ENCODE results near the gene DPYSL5.

DPYSL5 gene

DNA sequence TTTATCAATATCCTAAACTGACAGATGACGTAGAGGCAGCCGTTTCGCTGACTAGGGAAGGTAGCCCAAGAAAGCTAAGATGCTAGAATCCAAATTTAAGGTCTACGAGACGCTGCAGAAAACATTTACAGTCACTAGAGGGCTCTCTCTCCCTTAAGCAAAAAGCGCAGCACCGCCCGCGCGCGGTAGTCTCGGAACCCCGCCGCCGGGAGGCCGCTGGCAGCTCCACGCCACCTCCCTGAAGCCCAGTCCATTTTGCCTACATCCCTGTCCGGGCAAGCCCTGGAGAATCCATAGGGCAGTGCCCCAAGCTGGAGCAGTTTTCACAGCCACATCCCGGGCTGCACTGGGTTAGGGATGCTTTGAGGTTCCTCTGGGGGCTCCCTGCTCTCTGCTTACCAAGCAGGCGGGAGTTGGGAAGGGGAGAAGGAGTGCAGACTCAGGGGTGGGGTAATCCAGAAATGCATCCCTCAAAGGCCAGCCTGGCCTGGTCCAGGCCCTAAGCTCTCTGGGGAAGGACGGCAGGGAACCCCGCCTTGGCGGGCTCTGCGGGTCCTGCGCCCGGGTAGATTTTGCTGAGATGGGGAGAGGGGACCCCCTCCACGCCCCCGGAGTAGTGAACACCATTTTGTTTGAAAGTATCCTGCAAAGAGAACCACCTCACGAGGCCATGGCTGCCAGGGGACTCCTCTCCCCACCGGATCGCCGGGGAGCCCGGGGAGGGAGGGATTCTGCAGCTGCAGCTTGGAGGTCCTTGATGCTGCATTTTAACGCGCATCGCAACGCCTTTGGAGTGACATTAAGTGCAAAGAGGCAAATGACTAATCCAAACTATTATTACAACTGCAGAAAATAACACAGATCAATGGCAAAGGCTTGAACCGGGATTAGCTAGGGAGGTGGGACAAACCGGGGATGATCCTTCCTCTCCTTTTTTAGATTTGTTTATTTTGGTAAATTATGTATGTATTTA, 1.3 kb upstream of the DPYSL5 start:
- peak; percentile 69 for DNase-seq

DNA sequence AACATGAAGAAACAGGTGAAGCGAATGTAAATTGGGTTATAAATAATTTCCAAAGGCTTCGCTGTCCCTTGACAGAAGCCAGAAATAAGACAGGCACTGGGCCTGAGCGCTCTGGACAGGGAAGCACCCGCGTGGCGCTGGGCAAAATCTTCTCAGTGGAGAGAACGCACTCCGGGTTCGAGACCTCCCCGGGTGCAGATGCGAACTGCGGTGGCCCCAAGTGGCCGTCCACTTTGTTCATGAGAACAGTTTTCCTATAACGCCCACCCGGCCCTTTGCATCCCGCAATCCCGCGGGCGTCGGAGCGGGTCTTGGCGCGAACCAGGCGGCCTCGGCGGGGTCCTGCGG, 651 bp upstream of the DPYSL5 start:
- DNase-seq, result no peak

DNA sequence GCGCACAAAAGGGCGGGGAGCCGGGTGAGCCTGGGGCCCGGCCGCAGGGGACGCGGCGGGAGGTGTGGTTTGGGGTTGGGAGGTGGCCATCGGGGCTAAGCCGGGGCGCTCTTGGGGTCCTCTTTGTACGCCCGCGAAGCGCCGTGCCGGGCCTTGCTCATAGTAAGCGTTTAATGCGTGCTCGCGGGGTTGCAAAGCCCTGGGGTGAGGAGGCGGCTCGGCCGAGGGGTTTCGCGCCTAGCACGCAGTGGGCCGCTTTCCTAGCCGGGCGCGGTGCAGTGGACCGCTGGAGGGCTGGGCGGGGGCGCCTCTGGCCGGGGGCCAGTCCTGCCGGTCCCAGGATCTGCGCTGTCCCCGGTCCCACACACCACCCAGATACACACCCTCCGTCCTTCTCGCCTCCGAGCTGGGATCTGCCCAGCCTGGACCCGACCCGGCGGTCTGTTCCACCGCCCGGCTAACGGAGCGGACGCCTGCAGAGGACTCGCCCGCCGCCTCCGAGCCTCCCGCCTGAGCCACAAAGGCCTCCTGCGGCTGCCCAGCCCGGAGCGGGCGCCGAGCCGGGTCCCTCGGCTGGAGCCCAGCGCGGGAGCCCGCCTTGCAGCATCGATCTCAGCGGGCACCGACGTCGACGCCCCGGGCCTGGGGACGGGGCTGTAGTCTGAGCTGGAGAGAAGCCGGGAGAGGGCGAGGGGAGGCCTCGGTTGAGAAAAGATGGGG, 564 bp downstream of the DPYSL5 start:
- no peak for DNase-seq

DNA sequence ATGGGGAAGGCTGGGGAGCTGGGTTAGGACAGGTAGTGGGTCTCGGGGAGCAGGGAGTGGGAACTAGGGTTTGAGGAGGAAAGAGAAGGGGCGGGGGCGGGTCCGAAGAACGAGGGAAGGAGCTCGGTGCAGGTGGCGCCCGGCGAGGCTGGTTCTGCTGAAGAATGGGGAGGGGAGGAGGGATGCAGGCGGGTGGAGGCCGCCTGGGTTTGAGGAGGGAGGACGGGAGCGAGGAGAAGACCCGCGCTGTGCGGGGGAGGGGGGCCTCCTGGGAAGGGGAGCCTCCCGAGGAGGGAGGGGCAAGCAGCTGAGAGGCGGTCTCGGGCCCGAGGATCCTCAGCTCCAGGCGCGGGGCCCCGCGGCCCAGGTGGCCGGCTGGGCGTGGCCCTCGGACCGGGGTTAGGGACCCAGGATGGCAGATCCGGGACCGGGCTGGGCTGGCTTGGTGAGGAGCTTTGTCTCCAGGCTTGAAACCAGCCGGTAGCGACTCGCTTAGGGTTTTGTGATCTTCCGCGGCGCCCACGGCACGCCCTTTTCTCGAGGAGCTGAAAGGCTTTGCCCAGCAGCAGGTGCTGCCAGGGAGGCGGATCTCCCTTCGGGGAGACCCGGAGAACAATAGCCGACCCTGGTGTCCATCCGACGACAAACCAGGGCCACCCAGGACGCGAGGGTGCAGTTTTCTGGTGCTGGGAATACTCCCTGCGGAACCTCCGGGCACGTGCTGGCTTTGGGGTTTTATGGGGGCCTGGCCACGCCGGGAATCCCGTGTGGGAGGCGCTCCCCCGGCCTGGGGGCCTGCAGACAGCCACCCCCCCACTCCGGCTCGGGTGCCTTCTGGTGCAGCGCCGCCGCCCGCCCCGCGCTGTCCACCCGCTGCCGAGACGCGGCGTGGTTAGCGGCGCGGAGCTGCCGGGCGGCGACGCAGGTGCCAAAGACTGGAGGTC, 1.4 kb downstream of the DPYSL5 start:
- peak; percentile 48 for DNase-seq

DNA sequence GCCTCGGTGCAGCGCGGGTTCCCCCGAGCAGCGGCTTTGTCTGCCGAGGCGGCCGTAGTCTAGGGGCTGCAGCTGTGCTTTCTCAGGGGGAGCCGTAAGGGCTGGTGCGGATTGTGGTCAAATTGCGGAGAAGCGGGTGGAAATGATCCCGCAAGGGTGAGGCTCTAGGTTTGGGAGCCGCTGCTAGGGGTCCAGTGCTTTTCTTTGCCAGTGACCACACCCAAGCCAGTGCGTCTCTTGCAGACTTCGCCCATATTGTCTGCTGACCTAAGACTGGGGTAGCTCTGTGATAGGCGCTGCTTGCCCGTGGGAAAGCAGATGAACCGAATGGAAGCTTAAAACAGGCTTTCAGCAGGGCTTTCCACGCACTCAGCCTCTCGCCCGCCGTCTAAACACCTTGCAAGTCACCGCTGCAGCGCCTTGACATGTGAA, 2.1 kb downstream of the DPYSL5 start:
- DNase-seq, result no peak

DNA sequence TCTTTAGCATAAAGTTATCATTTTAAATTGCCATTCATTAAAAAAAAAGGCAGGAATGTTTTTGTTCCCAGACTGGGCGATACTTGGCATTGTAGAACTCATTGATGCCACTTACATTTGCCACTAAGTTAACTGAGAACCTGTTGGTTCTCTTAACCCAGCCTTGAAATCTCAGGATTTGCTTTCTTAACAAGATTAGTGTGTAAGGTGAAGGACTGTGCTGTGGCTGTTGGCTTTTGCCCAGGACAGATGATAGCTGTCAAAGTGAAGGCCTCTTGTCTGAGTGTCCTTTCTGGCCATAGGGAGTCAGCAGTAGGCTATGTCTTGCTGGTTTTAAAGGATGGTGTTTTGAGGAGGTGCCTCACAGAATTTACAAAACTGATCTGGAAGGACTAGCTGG, 2.6 kb downstream of the DPYSL5 start:
- no peak for DNase-seq

DNA sequence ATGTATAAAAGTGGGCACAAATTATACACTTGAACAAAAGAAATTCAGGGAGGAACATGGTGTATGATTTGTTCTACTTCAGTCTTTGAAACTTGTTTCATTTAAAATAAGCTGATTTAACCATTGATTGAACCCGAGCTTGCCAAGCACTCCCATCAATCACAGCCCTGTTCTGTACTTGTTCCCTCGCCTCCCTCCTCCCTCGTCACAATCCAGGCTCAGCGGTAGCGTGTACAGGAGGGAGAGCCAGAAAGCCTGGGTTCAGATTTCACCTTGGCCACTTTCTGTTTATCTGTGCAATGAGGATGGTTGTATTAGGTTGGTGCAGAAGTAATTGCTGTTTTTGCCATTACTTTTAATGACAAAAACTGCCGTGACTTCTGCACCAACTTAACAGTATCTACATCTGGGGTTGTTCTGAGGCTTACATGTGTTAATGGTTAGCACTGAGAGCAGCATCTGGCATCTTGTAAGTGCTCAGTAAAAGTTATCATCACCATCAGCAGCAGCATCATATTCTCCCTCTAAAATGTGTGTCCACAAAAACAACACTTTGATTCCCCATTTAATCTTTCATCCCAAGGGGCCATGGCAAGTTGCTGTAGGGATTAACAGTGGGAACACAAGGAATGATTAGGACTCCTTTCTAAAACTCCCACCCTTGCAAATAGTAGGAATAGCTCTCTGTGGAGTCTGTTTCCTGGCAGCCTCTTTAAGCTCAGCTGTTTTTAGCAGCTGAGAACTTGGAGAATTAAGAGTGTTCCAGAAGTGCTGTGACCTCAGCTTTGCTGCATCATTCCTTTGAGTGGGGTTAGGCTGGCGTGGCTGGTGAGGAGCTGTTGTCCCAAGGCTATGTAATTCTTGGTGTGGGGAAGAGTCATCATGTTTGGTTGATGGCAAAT, 4.7 kb downstream of the DPYSL5 start:
- no peak for DNase-seq

DNA sequence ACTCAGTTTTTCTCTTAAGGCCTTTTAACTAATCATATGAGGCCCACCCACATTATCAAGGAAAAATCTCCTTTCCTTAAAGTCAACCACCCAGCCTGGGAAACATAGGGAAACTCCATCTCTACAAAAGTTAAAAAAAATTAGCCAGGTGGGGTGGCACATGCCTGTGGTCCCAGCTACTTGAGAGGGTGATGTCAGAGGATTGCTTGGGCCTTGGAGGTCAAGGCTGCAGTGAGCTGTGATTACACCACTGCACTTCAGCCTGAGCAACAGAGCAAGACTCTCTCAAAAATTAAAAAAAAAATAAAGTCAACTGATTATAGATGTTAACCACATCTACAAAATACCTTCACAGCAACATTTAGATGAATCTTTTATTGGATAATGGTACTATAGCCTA, 5.8 kb downstream of the DPYSL5 start:
- no peak for DNase-seq

DNA sequence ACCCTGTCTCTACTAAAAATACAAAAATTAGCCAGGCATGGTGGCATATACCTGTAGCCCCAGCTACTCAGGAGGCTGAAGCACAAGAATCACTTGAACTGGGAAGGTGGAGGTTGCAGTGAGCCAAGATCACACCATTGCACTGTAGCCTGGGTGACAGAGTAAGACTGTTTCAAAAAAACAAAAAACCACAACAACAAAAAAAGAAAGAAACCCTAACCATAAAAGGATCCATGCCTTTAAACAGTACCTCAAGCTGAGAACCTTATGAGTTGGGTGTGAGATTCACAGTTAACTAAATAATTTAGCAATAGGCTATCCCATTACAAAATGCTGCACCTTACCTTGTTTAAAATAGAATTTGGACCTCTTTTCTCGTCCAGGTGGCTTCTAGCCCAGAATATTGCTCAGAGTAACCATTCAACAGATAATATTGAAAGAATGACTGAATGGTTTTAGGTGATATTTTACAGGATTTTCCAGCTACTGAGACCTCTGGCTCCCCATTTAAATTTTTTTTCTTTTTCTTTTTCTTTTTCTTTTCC, 6.4 kb downstream of the DPYSL5 start:
- no peak for DNase-seq

DNA sequence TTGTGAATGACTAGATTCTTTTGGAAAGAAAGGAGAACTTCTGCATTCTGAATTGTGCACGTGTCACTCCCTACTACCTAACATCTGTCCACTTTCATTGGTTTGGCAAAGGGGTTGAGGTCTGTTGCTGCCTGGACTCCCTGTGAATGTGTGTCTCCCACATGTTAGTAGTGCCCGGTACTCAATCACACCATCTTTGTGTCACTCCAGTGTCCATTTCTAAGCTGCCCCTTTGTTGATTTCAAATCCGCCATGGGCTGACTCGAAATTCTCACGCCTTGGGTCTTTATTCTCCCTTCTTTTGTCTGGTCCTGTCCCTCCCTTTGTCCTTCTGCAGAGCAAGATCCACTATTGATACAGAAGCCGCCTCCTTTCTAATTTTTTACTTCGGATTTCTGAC, 7.5 kb downstream of the DPYSL5 start:
- no peak for DNase-seq

DNA sequence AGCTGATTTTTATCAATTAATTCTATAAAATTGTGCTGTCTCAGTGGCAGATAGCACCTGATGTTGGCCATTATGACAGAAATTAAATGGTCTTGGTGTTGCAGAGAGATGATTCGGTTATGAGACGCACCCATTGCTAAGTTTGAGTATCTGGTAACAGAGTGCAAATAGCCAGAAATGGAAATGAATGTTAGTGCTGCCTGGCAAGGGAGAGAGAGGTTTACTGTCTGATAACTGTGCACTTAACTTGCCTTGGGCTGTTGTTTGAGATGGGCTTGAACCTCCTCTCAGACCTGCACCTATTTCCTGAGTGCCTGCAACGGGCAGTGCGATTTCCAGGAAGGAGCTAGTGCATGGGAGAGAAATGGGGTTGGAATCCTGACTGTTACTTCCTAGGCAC, 11.7 kb downstream of the DPYSL5 start:
- no peak for DNase-seq

DNA sequence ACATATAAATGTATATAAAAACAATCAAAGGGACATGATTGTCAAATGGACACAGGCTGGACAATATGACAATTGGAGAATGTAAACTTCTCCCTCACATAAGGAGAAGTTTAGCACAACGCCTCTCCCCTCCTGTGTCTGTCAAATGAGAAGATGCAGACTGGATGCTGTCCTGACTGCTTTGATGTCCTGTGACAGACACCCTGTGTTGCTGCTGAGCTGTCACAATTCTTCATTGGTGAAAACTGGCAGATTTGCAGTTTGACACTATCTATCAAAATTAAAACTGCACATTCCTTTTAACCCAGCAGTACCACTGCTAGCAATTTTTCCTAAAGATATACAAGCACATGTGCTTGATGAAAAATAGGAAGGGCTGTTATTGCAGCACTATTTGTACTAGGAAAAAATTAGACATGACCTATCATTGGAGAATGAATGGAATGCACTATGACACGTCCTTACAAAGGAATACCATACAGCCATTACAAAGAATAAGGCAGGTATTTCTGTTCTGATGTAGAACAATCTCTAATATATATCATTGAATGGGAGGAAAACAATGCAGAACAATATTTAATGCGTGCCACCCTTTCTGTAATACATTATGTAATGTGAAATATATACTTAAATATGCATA, 12.4 kb downstream of the DPYSL5 start:
- no peak for DNase-seq

DNA sequence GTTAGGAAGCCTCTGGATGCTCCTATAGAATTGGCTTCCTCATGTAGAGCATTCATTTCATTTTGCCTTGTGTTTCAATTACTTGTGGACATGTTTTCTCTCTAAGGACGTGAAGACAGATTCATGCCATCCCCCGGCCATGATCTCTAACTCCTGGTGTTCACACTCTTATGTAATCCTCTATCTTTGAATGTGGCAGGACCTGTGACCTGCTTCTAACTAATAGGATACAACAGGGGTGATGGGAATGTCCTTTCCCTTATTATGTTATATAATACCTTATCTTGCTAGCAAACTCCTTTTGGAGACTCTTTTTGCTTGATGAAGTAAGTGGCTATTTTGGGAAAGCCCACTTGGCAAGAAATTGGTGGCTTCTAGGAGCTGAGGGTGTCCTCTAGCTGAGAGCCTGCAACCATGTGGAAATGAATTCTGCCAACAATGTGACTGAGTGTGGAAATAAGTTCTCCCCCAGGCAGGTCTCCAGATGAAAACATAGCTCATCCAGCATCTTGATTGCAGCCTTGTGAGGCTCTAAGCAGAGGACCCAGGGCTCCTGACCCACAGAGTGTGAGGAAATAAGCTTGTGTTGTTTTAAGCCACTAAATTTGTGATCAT, 13.8 kb downstream of the DPYSL5 start:
- no peak for DNase-seq

DNA sequence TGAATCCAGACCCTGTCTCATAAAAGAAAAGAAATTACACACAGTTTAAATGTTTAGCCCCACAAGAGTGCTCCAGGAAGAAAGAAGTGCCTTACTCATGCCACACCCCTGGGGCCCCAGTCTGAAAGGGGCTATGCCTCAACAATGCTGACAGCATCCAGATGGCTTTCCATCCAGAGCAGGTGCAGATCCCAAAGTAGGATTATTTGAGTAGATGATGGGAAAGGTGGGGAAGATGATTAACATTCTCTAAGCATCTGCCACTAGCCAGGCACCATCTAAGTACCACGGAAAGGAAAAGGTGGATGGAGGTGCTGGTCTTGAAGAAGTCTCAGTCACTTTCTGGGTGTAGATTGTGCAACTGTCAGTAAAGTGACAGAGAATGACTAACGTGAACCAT, 16.3 kb downstream of the DPYSL5 start:
- DNase-seq, result no peak

DNA sequence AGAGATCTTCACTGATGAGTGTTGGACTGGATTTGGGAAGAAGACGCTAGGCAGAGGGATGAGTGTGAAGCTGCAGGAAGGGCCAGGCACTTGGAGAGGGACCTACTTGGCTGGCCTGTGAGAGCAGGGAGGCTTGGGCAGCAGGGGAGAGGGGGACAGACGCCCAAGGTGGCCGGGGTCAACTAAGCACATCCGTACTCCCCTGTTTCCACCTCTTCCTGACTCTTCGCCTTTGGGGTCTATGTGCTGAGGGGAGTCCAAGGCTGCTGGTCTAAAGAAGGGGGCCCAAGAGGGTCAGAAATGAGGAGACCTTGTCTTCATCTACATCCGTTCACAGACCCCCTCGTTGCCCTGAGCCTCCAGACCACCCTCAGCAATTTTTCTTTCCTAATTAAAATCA, 16.7 kb downstream of the DPYSL5 start:
- no peak for DNase-seq

DNA sequence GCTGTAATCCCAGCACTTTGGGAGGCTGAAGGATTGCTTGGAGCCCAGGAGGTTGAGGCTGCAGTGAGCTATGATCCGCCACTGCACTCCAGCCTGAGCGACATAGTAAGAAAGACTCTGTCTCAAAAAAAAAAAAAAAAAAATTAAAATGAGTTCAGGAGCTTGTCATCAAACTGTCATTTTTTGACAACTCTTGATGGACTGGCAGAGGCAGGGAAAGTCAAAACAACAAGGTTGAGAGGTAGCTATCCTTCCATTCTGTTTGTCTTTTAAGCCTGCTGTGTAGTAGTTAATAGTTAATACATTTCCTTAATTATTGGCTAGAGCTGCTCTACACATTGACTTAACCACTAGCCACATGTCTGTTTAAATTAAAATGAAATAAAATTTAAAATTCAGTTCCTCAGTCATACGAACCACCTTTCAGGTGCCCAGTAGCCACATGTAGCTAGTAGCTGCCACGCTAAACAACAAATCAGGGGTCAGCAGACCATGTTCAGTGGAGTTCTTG, 22.7 kb downstream of the DPYSL5 start:
- no peak for DNase-seq

DNA sequence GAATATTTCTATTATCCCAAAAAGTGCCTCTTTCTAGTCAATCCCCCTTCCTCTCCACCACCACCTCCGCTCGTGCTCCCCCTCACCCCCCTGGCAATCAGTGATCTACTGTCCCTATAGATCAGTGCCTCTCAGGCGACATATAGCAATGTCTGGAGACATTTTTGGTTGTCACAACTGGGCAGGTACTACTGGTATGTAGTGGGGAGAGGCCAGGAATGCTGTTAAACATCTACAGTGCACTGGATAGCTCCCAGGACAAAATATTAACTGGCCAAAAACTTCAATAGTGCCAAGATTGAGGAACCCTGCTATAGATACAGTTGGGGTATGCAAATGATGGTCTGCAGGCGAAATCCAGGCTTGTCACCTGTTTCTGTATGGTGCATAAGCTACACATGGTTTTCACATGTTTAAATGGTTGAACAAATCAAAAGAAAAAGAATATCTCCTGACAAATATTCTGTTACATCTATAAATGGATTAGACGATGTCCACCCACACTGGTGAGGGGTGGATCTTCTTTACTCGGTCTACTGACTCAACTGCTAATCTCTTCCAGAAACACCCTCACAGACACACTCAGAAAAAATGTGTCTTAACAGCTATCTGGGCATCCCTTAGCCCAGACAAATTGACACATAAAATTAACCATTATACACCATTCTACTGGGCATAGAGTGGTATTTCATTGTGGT, 25.5 kb downstream of the DPYSL5 start:
- DNase-seq, result no peak

DNA sequence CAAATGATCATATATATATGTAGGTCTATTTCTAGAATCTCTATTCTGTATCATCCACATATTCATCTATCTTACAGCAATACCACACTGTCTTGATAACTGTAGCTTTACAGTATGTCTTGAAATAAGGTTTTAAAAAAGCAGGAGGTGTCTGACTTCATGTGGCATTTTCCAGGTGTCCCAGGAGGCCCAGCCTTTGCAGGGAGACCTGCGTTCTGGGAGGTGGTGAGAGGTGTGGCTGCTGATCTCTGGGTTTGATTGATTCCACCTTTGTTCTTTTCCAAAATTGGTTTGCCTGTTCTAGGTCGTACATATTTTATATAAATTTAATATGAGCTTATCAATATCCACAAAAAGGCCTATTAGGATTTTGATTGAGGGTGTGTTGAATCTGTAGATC, 26.6 kb downstream of the DPYSL5 start:
- no peak for DNase-seq

DNA sequence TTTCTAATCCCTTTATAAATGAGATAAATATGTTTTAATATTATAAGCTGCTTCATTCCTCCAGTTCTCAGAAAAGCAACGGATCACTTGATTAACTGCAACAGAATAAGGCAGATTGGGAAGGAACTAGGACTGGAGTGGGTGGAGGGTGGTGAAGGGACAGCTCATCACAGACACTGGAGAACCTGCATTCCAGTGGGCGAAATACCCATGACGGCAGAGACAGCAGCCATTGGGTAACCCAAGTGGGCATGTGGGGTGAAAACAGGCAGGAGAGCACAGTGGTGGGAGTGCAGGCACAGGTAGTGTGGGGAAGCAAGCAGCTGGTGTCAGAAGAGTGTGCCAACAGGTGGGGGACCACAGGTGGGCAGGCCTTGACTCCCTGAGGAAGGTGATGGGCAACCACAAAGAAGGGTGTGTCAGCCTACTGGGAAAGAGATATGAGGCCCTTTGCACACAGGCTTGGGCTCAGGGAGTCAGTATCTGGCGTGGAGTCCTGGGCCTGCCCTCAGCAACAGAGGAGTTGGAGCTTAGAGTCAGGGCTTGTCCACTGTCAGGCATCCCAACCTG, 27.2 kb downstream of the DPYSL5 start:
- DNase-seq, result no peak

DNA sequence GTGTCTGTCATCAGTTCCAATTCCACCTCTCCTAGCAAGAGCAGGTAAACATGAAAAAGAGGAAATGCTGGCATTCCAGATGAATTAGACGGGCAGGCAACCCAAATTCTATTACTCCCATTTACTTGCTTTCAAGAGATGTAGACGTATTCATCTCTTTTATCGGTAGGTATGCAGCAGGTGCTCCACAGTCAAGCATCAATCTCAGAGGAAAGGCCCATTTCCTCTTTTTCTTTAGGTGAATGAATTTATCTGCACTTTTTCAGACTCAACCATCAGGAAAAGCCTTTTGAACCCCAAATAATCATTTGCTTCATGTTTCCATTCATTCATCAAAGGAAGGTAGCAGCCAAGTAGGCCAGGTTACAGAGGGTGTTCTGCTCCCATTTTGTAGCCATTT, 27.9 kb downstream of the DPYSL5 start:
- no peak for DNase-seq

Measured in NCI-H510A (cell line).